H1 (cell line): Measurements from ENCODE around the gene CDCA4. TPM values are rescaled to one million over a fixed set of nuclear protein-coding genes. Genes with fewer than 3 reads are reported as not detected.

Experiments
- CTCF ChIA-PET: fragments of 300-600 bp; sonication (Branson Sonifier 250); formaldehyde crosslinking; loops from one replicate; lab custom pipeline; 2021; ENCODE audit not compliant: partially characterized antibody; lab: Charles Lee
- POLR2A ChIA-PET: fragments of 300-600 bp; sonication (Branson Sonifier 250); formaldehyde crosslinking; loops from one replicate; lab custom pipeline; 2021; ENCODE audit warnings: inconsistent platforms; ENCODE audit not compliant: partially characterized antibody; lab: Charles Lee
- DNase-seq, 2 experiments: peaks; one replicate each; pipeline versions ENCODE4 v3.0.0 to v3.0.0-alpha.2; 2010 to 2022; ENCODE audit warnings: low spot score in 2 of 2, low read depth in 1 of 2, mixed read lengths in 1 of 2
- FAIRE-seq: peaks from 2 replicates; lab custom pipeline; 2011; peaks lifted over from hg19 to GRCh38; lab: Jason Lieb, UNC
- H2AFZ ChIP-seq: 2 replicates; pipeline ENCODE4 v1.8.1; 2012; ENCODE audit warnings: low read length, inconsistent platforms
- H2AK5ac ChIP-seq: 2 replicates; pipeline ENCODE4 v1.6.1; 2013; ENCODE audit warnings: low read depth, low read length
- H2BK120ac ChIP-seq: replicated peaks from 2 replicates; pipeline ENCODE3; 2013; ENCODE audit warnings: low read depth, low read length, inconsistent platforms
- H2BK12ac ChIP-seq: 2 replicates; pipeline ENCODE4 v1.6.1; 2013; ENCODE audit warnings: low read depth, low read length
- H2BK15ac ChIP-seq: 2 replicates; pipeline ENCODE4 v1.6.1; 2013; ENCODE audit warnings: low read length
- H2BK20ac ChIP-seq: 2 replicates; pipeline ENCODE4 v1.6.1; 2013; ENCODE audit warnings: low read length
- H2BK5ac ChIP-seq: 2 replicates; pipeline ENCODE4 v1.6.1; 2013; ENCODE audit warnings: low read depth, low read length
- H3K14ac ChIP-seq: 2 replicates; pipeline ENCODE4 v1.6.1; 2013; ENCODE audit warnings: inconsistent platforms; ENCODE audit not compliant: insufficient read length
- H3K18ac ChIP-seq: 2 replicates; pipeline ENCODE4 v1.6.1; 2013; ENCODE audit warnings: low read length; ENCODE audit errors: extremely low read depth
- H3K23ac ChIP-seq: 2 replicates; pipeline ENCODE4 v1.6.1; 2013; ENCODE audit warnings: inconsistent platforms; ENCODE audit not compliant: insufficient read length
- H3K23me2 ChIP-seq: 2 replicates; pipeline ENCODE4 v1.6.1; 2013; ENCODE audit warnings: low read depth, low read length
- H3K27ac ChIP-seq: 2 replicates; pipeline ENCODE4 v1.6.1; 2011; ENCODE audit warnings: low read depth, low read length, inconsistent platforms
- H3K27me3 ChIP-seq, 4 experiments: replicated peaks in 1 of 4; 1 replicate in 1 of 4; 2 replicates in 3 of 4; pipeline versions ENCODE4 v1.6.1 to v1.8.1; 2011 to 2013; ENCODE audit warnings: low read length in 3 of 4, mild to moderate bottlenecking in 3 of 4, inconsistent platforms in 2 of 4, mixed read lengths in 2 of 4, moderate library complexity in 1 of 4; ENCODE audit not compliant: control insufficient read depth in 3 of 4, insufficient read depth in 3 of 4; ENCODE audit errors: extremely low read depth in 1 of 4
- H3K36me3 ChIP-seq, 4 experiments: 2 replicates each; pipeline versions ENCODE4 v1.6.1 to v1.8.1; 2011 to 2013; ENCODE audit warnings: mild to moderate bottlenecking in 4 of 4, low read length in 3 of 4, moderate library complexity in 2 of 4, control low read depth in 1 of 4, inconsistent platforms in 1 of 4; ENCODE audit not compliant: insufficient read depth in 4 of 4, control insufficient read depth in 2 of 4
- H3K4ac ChIP-seq: replicated peaks from 2 replicates; pipeline ENCODE3; 2013; ENCODE audit warnings: low read length, low read depth, mixed read lengths, inconsistent platforms; ENCODE audit not compliant: insufficient read length
- H3K4me1 ChIP-seq, 4 experiments: replicated peaks in 1 of 4; 1 replicate in 1 of 4; 2 replicates in 3 of 4; pipeline versions ENCODE4 v1.6.1 to v1.8.1; 2011 to 2013; ENCODE audit warnings: low read length in 3 of 4, inconsistent platforms in 2 of 4, mixed read lengths in 1 of 4; ENCODE audit not compliant: insufficient read depth in 4 of 4, control insufficient read depth in 3 of 4
- H3K4me2 ChIP-seq, 2 experiments: 2 replicates each; pipeline versions ENCODE4 v1.6.1 to v1.8.1; 2011 to 2013; ENCODE audit warnings: low read depth in 2 of 2, low read length in 2 of 2, control low read depth in 1 of 2, inconsistent platforms in 1 of 2, mild to moderate bottlenecking in 1 of 2; ENCODE audit not compliant: insufficient read depth in 1 of 2
- H3K4me3 ChIP-seq, 4 experiments: fragments of 200-600, 300-600 bp in 1 of 4; sonication (generic), shearing (Covaris generic), sonication (Bioruptor Twin) in 1 of 4; 2 replicates each; pipeline versions ENCODE4 v1.5.1 to v1.8.1; 2011 to 2016; ENCODE audit warnings: low read length in 4 of 4, low read depth in 3 of 4, control low read depth in 2 of 4, inconsistent platforms in 2 of 4, mild to moderate bottlenecking in 2 of 4, mixed read lengths in 1 of 4, moderate library complexity in 1 of 4; ENCODE audit not compliant: insufficient read depth in 2 of 4; ENCODE audit errors: extremely low read depth in 1 of 4
- H3K56ac ChIP-seq: replicated peaks from 2 replicates; pipeline ENCODE3; 2013; ENCODE audit warnings: low read depth, mild to moderate bottlenecking, mixed read lengths, low read length, inconsistent platforms; ENCODE audit not compliant: insufficient read length
- H3K79me1 ChIP-seq: 2 replicates; pipeline ENCODE4 v1.6.1; 2013; ENCODE audit warnings: low read depth, low read length, control low read depth
- H3K79me2 ChIP-seq, 2 experiments: 2 replicates each; pipeline versions ENCODE4 v1.6.1 to v1.8.1; 2012 to 2013; ENCODE audit warnings: low read length in 2 of 2, mild to moderate bottlenecking in 2 of 2, inconsistent platforms in 1 of 2; ENCODE audit not compliant: insufficient read depth in 2 of 2, control insufficient read depth in 1 of 2
- H3K9ac ChIP-seq, 4 experiments: replicated peaks in 1 of 4; 1 replicate in 1 of 4; 2 replicates in 3 of 4; pipeline versions ENCODE4 v1.6.1 to v1.8.1; 2011 to 2013; ENCODE audit warnings: low read depth in 3 of 4, low read length in 3 of 4, control low read depth in 2 of 4, mild to moderate bottlenecking in 2 of 4, moderate library complexity in 2 of 4, inconsistent platforms in 1 of 4; ENCODE audit errors: extremely low read depth in 1 of 4
- H3K9me3 ChIP-seq, 2 experiments: 2 replicates each; pipeline versions ENCODE4 v1.6.1 to v1.8.1; 2012 to 2013; ENCODE audit warnings: mild to moderate bottlenecking in 2 of 2, moderate library complexity in 2 of 2, control low read depth in 1 of 2, inconsistent platforms in 1 of 2, low read depth in 1 of 2, low read length in 1 of 2, mixed read lengths in 1 of 2; ENCODE audit not compliant: insufficient read depth in 2 of 2
- H4K20me1 ChIP-seq, 2 experiments: replicated peaks in 1 of 2; 2 replicates each; pipeline versions ENCODE3 to v1.8.1; 2011 to 2013; ENCODE audit warnings: inconsistent platforms in 2 of 2, low read length in 2 of 2, mild to moderate bottlenecking in 1 of 2; ENCODE audit not compliant: insufficient read depth in 2 of 2, control insufficient read depth in 1 of 2
- H4K5ac ChIP-seq: 2 replicates; pipeline ENCODE4 v1.6.1; 2013; ENCODE audit warnings: low read length, low read depth, mixed read lengths, inconsistent platforms; ENCODE audit not compliant: insufficient read length
- H4K8ac ChIP-seq: 2 replicates; pipeline ENCODE4 v1.8.0; 2013; ENCODE audit warnings: mild to moderate bottlenecking, moderate library complexity, low read length, inconsistent platforms; ENCODE audit not compliant: insufficient read depth; ENCODE audit errors: extremely low read depth
- H4K91ac ChIP-seq: replicated peaks from 2 replicates; pipeline ENCODE3; 2013; ENCODE audit warnings: low read length, mixed read lengths, inconsistent platforms; ENCODE audit not compliant: insufficient read length
- BCL11A ChIP-seq, 2 experiments: IDR thresholded peaks; one replicate each; pipeline ENCODE4 v1.6.1; 2011; ENCODE audit warnings: low read depth in 2 of 2, low read length in 2 of 2, mild to moderate bottlenecking in 2 of 2
- CBX8 ChIP-seq: fragments of 300-800, 300-1000 bp; sonication (generic); IDR thresholded peaks from 2 replicates; pipeline ENCODE4 v1.7.1; 2016; ENCODE audit warnings: low read depth, low read length, borderline replicate concordance
- EP300 ChIP-seq, 2 experiments: IDR thresholded peaks; 1 replicate in 1 of 2; 2 replicates in 1 of 2; pipeline ENCODE4 v1.6.1; 2011 to 2012; ENCODE audit warnings: low read depth in 2 of 2, low read length in 2 of 2, mild to moderate bottlenecking in 2 of 2, borderline replicate concordance in 1 of 2, inconsistent platforms in 1 of 2, moderate library complexity in 1 of 2
- NANOG ChIP-seq: IDR thresholded peaks from 2 replicates; pipeline ENCODE4 v1.6.1; 2011; ENCODE audit warnings: low read length, low read depth, mild to moderate bottlenecking, inconsistent platforms; ENCODE audit not compliant: insufficient read depth, poor library complexity, severe bottlenecking
- POU5F1 ChIP-seq: IDR thresholded peaks from 2 replicates; pipeline ENCODE4 v1.6.1; 2011; ENCODE audit warnings: low read depth, mild to moderate bottlenecking, low read length, moderate library complexity
- RBBP5 ChIP-seq: IDR thresholded peaks from 2 replicates; pipeline ENCODE4 v1.7.1; 2012; ENCODE audit warnings: low read depth, mild to moderate bottlenecking, inconsistent platforms, low read length, moderate library complexity, borderline replicate concordance
- RXRA ChIP-seq: IDR thresholded peaks from 2 replicates; pipeline ENCODE4 v1.6.1; 2011; ENCODE audit warnings: low read depth, mild to moderate bottlenecking, low read length, moderate library complexity; ENCODE audit not compliant: insufficient read depth
- TAF1 ChIP-seq: IDR thresholded peaks from 2 replicates; pipeline ENCODE4 v1.6.1; 2011; ENCODE audit warnings: mild to moderate bottlenecking, low read depth, low read length
- TBP ChIP-seq: IDR thresholded peaks from 2 replicates; pipeline ENCODE4 v1.6.1; 2011; ENCODE audit warnings: low read depth, low read length, improper control_type of control experiment
- WGBS, 2 experiments: shearing (Covaris generic) in 1 of 2; methylation state at CpG; one replicate each; pipeline versions ENCODE4 v1.1.6 to v1.1.7; 2013 to 2015; ENCODE audit warnings: low lambda C conversion rate in 2 of 2, mixed read lengths in 2 of 2, inconsistent platforms in 1 of 2, low coverage in 1 of 2, missing lambda C conversion rate in 1 of 2; ENCODE audit not compliant: insufficient replicate concordance in 2 of 2, insufficient coverage in 1 of 2, insufficient read length in 1 of 2; ENCODE audit errors: extremely low coverage in 1 of 2, missing lambda C conversion rate in 1 of 2; 5-methylcytosine and 5-hydroxymethylcytosine counted together
- polyA plus RNA-seq, 7 experiments: library from polyadenylated mRNA; depleted of rRNA in 3 of 7; stranded (reverse) in 5 of 7; unstranded in 2 of 7; fragments of >200 nt in 5 of 7; fragments of 200-250 nt in 2 of 7; gene quantifications; 1 replicate in 5 of 7; 2 replicates in 1 of 7; 4 replicates in 1 of 7; pipeline versions ENCODE4 v1.2.1 to v1.2.3, GENCODE V29; 2011 to 2013; ENCODE audit warnings: missing spikeins in 2 of 7, mixed read lengths in 2 of 7
- total RNA-seq: library from RNA; stranded (reverse); fragmentation: NEBNext Ultra II Directional; extraction: Animal tissue kit (Norgen Biotek cat#: 25700); gene quantifications from 2 replicates; pipeline ENCODE4 v1.2.1, GENCODE V29; 2021
- TF ChIP-seq, protein P1 (sequence below): IDR thresholded peaks from 2 replicates; pipeline ENCODE4 v1.6.1; 2011; ENCODE audit warnings: low read depth, mild to moderate bottlenecking, low read length; ENCODE audit not compliant: insufficient read depth

CDCA4 gene
- total and polyA plus RNA-seq, 2 of the 8 experiments (the other 6 are each of a cell fraction or from before 2014, with no cell fraction given), result 49.9 to 62.4 TPM

DNA sequence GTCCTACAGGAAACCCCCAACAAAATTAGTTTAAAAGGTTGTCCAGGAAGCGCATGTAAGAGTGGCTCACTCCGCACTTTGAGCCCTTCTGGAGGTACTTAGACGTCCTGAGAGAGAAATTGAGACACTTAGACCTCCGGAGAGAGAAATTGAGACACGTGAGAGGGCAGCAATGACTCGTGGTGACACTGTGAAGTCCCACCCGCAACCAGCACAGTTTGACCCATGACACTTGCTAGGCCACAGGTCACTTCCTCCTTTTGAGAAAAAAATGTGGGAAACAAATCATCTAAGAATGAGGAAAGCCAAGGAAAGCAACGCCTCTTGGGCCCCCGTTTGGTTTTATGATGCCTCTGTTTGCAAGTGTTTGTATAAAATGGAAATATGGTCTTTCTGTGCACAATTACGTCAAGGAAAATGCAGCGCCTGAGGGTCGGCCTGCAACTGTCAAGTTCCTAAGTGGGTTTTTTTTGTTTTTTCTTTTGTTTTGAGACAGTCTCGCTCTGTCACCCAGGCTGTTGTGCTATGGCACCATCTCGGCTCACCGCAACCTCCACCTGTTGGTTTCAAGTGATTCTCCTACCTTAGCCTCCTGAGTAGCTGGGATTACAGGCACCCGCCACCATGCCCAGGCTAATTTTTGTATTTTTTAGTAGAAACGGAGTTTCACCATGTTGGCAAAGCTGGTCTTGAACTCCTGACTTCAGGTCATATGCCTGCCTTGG lies 13.6 kb upstream of the CDCA4 start:
- peak overlapping the region in 1 of 2 experiments; percentile 36; a peak in 1 of 4 replicates for H3K4me2 ChIP-seq
- no peaks in the 10 kb centered on the region for H3K79me2 ChIP-seq
- H3K4me3 ChIP-seq, result peak overlapping the region in 1 of 4 experiments; percentile 59; a peak in 1 of 8 replicates
- no peak overlapping the region for H2BK12ac ChIP-seq
- FAIRE-seq (no peak), DNase-seq (no peak)
- no peak overlapping the region for H2BK120ac ChIP-seq
- H4K8ac ChIP-seq, result no peak overlapping the region
- H2BK20ac ChIP-seq, result no peak overlapping the region
- ChIA-PET CTCF (interaction anchor here (0.8 to 3.0 kb wide), 6 partner anchors 11 to 138 kb away, joined by 3 to 21 read pairs (median 4); no protein-coding TSS in a partner anchor), POLR2A (interaction anchor here (2.2 kb wide), 1 partner anchor 13 kb away, joined by 6 read pairs; the partner anchor contains the start of gene CDCA4)
- no peak overlapping the region for H3K14ac ChIP-seq
- H3K79me1 ChIP-seq, result no peaks in the 10 kb centered on the region
- H2BK15ac ChIP-seq, result no peak overlapping the region
- H3K23ac ChIP-seq, result no peak overlapping the region
- H3K4me1 ChIP-seq, result peaks cover 0 to 2% (median 0%) of the 10 kb centered on the region in 4 experiments; a peak in 1 of 7 replicates
- H4K5ac ChIP-seq, result no peak overlapping the region
- H4K91ac ChIP-seq, result no peak overlapping the region
- no peak overlapping the region for H3K4ac ChIP-seq
- H3K9me3 ChIP-seq, result no peaks in the 10 kb centered on the region
- H3K18ac ChIP-seq, result no peak overlapping the region
- H4K20me1 ChIP-seq, result no peaks in the 10 kb centered on the region
- 86% methylated on average over 17 of the region's 17 CpGs; no CpG with 5 or more reads in 1 of the 2 experiments for WGBS, 2 experiments
- no peak overlapping the region for H2AK5ac ChIP-seq
- no peak overlapping the region for H3K27ac ChIP-seq
- H2AFZ ChIP-seq, result no peak overlapping the region
- H3K9ac ChIP-seq, result no peak overlapping the region
- H2BK5ac ChIP-seq, result no peak overlapping the region
- no peaks in the 10 kb centered on the region for H3K23me2 ChIP-seq
- no peaks in the 10 kb centered on the region for H3K36me3 ChIP-seq
- H3K27me3 ChIP-seq, result peaks cover 2 to 24% (median 18%) of the 10 kb centered on the region in 4 experiments
- H3K56ac ChIP-seq, result no peak overlapping the region
- TF ChIP-seq EP300 (IDR thresholded peaks at IDR 0.05; ENCODE audit: borderline replicate concordance in 1 of 2, low read depth in 2 of 2, low read length in 2 of 2), result no peak
- TF ChIP-seq, protein P1, sequence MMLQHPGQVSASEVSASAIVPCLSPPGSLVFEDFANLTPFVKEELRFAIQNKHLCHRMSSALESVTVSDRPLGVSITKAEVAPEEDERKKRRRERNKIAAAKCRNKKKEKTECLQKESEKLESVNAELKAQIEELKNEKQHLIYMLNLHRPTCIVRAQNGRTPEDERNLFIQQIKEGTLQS, result no peak
- no peak for TF ChIP-seq TBP
- TF ChIP-seq CBX8, result no peak
- no peak for TF ChIP-seq BCL11A (IDR thresholded peaks at IDR 0.05; ENCODE audit: low read depth in 2 of 2, low read length in 2 of 2)
- TF ChIP-seq TAF1, result no peak
- TF ChIP-seq NANOG, result no peak
- TF ChIP-seq POU5F1, result no peak
- no peak for TF ChIP-seq RXRA
- no peak for TF ChIP-seq RBBP5
